Activated naive CD4-positive, alpha-beta T cell treated with anti-CD3 and anti-CD28 coated beads, Interleukin-2, amount 50 U/mL, for 24 hours (primary cell): ENCODE measurements around the gene ANKRD30A.
"Not testable (repeated sequence)": the region's sequence is repeated elsewhere in the genome, so short reads cannot be mapped to it uniquely, and the experiment has no call there.

Experiments
- H3K27ac Mint-ChIP-seq: one replicate; pipeline ENCODE4 v1.8.0; 2021; ENCODE audit warnings: mild to moderate bottlenecking, mixed read lengths
- H3K27me3 Mint-ChIP-seq: one replicate; pipeline ENCODE4 v1.8.0; 2021; ENCODE audit warnings: mixed read lengths
- H3K36me3 Mint-ChIP-seq: one replicate; pipeline ENCODE4 v1.8.0; 2021; ENCODE audit warnings: mixed read lengths
- H3K4me1 Mint-ChIP-seq: one replicate; pipeline ENCODE4 v1.8.0; 2021; ENCODE audit warnings: mixed read lengths
- H3K4me3 Mint-ChIP-seq: one replicate; pipeline ENCODE4 v1.8.0; 2021; ENCODE audit warnings: mild to moderate bottlenecking, mixed read lengths
- H3K9me3 Mint-ChIP-seq: one replicate; pipeline ENCODE4 v1.8.0; 2021; ENCODE audit warnings: mixed read lengths

ANKRD30A gene, protein sequence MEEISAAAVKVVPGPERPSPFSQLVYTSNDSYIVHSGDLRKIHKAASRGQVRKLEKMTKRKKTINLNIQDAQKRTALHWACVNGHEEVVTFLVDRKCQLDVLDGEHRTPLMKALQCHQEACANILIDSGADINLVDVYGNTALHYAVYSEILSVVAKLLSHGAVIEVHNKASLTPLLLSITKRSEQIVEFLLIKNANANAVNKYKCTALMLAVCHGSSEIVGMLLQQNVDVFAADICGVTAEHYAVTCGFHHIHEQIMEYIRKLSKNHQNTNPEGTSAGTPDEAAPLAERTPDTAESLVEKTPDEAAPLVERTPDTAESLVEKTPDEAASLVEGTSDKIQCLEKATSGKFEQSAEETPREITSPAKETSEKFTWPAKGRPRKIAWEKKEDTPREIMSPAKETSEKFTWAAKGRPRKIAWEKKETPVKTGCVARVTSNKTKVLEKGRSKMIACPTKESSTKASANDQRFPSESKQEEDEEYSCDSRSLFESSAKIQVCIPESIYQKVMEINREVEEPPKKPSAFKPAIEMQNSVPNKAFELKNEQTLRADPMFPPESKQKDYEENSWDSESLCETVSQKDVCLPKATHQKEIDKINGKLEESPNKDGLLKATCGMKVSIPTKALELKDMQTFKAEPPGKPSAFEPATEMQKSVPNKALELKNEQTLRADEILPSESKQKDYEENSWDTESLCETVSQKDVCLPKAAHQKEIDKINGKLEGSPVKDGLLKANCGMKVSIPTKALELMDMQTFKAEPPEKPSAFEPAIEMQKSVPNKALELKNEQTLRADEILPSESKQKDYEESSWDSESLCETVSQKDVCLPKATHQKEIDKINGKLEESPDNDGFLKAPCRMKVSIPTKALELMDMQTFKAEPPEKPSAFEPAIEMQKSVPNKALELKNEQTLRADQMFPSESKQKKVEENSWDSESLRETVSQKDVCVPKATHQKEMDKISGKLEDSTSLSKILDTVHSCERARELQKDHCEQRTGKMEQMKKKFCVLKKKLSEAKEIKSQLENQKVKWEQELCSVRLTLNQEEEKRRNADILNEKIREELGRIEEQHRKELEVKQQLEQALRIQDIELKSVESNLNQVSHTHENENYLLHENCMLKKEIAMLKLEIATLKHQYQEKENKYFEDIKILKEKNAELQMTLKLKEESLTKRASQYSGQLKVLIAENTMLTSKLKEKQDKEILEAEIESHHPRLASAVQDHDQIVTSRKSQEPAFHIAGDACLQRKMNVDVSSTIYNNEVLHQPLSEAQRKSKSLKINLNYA (N-terminal part only)

DNA sequence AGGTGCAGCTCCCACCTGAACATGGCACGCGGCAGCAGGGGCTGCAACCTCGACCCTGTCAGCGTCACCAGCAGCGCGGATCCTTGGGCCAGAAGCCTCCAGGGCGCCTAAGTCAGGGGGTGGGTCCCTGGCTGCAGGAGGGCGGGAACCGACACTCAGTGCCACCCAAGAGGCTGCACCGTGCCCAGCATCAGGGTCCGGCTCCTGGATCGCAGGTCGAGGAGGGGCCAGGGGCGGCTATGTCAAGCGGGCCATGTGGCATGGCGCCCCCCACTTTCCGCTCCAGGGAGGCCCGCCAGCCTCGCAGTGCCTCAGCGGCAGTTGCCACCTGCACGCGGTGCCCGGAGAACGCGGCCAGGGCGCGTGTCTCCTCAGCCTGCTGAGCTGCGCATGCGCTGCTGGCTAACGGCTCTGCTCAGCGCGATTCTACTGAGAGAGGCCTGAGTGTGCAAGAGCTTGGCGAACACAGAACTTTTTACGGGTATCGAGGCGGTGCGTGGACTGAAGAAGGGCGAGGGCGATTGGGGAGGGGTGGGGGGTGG lies at the start of gene ANKRD30A:
ANKRD30A (plus strand) TSS at position 408 of the 542 bp plus-strand sequence. CDS start 190 bp downstream, outside the sequence.
- Mint-ChIP-seq H3K9me3 (no peaks in the 10 kb centered on the region), H3K4me1 (no peaks in the 10 kb centered on the region), H3K27ac (no peak within 1 kb of the TSS), H3K27me3 (no peaks in the 10 kb centered on the region), H3K4me3 (no peak within 1 kb of the TSS), H3K36me3 (no peaks in the 10 kb centered on the region)

DNA sequence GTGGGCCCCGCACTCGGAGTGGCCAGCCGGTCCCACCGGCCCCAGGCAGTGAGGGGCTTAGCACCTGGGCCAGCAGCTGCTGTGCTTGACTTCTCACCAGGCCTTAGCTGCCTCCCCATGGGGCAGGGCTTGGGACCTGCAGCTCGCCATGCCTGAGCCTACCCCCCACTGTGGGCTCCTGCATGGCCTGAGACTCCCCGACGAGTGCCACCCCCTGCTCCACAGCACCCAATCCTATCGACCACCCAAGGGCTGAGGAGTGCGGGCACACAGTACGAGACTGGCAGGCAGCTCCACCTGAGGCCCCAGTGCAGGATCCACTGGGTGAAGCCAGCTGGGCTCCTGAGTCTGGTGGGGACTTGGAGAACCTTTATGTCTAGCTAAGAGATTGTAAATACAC lies 49.3 kb upstream of the ANKRD30A start:
- H3K4me3 Mint-ChIP-seq, H3K4me1 Mint-ChIP-seq, H3K9me3 Mint-ChIP-seq, H3K27me3 Mint-ChIP-seq, H3K36me3 Mint-ChIP-seq, H3K27ac Mint-ChIP-seq: not testable (repeated sequence)

DNA sequence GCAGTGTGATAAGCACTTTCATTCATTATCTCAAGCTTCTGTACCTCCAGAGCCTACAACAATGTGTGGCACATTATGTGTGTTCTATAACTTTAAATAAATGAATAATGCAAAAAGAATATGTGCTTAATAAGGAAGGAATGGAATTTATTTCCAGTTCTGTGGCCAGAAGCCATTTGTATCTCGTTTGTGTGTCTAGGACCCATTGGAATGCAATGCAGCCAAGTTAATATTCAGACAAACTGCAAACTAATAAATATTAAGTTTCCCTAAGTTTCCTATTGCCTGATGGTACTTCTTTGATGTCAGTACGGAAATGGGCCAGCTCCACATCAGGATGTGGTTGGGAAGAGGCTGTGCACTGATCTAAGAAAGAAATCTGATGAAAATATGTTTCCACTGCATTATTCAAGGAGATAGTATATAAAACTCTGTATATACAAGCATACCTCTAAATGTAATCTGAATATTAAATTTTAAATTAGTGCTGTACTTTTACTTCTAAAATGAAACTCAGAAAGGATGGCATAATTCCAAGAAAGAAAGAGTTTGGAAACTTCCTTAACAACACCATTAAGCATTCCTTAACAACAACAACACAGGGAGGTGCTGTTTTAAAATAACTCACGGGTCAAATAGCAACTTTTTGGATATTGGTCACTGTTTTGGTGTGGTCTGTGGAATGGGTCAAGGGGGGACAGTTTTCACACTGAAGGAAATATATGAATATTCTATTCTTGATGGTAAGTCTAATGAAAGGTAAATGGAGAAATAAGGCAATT lies 29.4 kb upstream of the ANKRD30A start:
- no peaks in the 10 kb centered on the region for H3K27me3 Mint-ChIP-seq
- no peak overlapping the region for H3K4me3 Mint-ChIP-seq
- no peaks in the 10 kb centered on the region for H3K4me1 Mint-ChIP-seq
- H3K9me3 Mint-ChIP-seq, result peaks cover under 1% of the 10 kb centered on the region
- no peak overlapping the region for H3K27ac Mint-ChIP-seq
- no peaks in the 10 kb centered on the region for H3K36me3 Mint-ChIP-seq

DNA sequence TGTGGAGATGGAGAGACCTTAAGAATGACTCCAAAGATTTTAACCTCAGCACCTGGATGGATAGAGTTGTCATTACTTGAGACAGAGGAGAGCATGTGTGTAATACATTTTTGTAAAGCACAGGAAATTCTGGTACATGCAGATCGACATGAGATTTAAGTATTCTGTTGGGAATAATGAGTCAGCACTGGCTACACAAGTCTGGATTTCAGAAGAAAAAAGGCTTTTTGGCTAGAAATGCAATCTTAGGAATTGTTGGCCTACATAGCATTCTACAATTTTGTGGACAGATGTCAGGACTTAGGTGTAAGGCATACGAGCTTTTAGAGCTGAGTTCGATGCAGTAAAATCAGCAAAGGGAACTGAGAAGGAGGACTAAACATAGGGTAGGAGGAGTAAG lies 24.1 kb upstream of the ANKRD30A start:
- H3K4me1 Mint-ChIP-seq, result no peaks in the 10 kb centered on the region
- H3K27ac Mint-ChIP-seq, result no peak overlapping the region
- no peaks in the 10 kb centered on the region for H3K36me3 Mint-ChIP-seq

DNA sequence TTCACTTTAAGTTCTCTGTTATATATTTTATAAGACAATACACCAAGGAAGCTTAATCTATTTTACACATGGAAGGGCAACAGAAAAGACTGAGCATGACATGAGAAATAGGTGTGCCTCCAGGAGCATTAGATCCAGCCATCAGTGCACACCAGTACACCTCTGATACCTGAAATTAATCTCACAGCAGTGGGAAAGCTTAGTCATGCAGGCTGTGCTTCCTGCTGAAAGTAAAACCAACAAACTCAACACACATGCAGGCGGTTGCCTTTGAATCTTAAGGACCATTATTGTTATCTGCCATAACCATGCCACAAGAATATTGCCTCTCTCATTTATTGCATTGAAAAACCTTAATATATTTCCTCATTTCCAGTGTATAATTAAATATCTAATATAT lies 16.4 kb upstream of the ANKRD30A start:
- Mint-ChIP-seq H3K9me3 (peaks cover 9% of the 10 kb centered on the region), H3K27me3 (no peaks in the 10 kb centered on the region), H3K4me3 (no peak overlapping the region), H3K4me1 (no peaks in the 10 kb centered on the region), H3K36me3 (no peaks in the 10 kb centered on the region), H3K27ac (no peak overlapping the region)

More for the DNA sequence above, 24.1 kb upstream of the ANKRD30A start:
- H3K9me3 Mint-ChIP-seq, result peaks cover 13% of the 10 kb centered on the region
- H3K4me3 Mint-ChIP-seq, result no peak overlapping the region
- no peaks in the 10 kb centered on the region for H3K27me3 Mint-ChIP-seq

DNA sequence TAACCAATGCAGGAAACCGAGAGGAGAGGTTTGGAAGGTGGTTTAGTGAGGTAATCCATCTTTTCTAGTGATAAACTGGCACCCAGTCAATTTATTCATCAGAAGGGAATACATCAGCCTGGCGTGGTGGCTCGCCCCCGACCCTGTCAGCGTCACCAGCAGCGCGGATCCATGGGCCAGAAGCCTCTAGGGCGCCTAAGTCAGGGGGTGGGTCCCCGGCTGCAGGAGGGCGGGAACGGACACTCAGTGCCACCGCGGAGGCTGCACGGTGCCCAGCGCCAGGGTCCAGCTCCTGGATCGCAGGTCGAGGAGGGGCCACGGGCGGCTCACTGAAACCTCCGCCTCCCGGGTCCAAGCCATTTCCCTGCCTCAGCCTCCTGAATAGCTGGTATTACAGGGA lies 866 bp upstream of the ANKRD30A start:
- Mint-ChIP-seq H3K36me3 (no peaks in the 10 kb centered on the region), H3K9me3 (no peaks in the 10 kb centered on the region), H3K4me1 (no peaks in the 10 kb centered on the region), H3K27ac (no peak overlapping the region), H3K4me3 (no peak overlapping the region), H3K27me3 (no peaks in the 10 kb centered on the region)

DNA sequence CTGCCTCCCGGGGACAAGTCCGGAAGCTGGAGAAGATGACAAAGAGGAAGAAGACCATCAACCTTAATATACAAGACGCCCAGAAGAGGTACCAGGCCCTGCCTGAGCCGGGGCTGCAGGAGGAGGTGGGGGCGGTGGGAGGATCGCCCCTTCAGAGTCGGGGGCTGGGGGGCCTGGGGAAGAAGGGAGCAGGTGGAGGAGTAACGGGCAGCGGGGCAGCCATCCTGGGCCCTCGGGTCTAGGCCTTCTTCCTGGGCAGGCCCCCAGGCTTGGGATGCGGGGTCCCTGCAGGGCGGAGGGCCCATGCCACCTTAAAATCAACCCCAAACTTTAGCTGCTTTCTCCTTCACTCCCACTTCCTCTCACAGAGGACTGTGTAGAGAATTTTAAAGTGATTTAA lies 523 bp downstream of the ANKRD30A start:
- no peak overlapping the region for H3K27ac Mint-ChIP-seq
- no peaks in the 10 kb centered on the region for H3K27me3 Mint-ChIP-seq
- no peak overlapping the region for H3K4me3 Mint-ChIP-seq
- H3K36me3 Mint-ChIP-seq, result no peaks in the 10 kb centered on the region
- H3K9me3 Mint-ChIP-seq, result no peaks in the 10 kb centered on the region
- H3K4me1 Mint-ChIP-seq, result no peaks in the 10 kb centered on the region

DNA sequence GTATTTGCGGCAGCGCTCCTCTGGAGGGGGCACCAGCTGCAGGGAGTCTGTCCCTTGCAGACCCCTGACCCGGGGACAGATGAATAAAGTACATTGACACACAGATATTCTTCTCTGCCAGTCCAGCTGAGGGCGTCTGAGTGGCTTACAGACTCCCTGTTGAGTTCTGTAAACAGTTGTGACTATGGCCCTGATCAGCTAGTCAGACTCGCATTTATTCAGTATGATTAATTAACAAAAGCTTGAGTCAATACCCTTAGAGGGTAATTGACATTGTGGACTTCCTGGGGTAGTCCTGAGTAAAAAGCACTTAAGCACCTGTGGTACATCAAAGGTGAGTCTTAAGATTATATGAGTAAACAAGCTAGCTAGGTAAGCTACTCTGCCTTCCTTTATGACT lies 21.0 kb downstream of the ANKRD30A start:
- H3K27me3 Mint-ChIP-seq, result no peaks in the 10 kb centered on the region

DNA sequence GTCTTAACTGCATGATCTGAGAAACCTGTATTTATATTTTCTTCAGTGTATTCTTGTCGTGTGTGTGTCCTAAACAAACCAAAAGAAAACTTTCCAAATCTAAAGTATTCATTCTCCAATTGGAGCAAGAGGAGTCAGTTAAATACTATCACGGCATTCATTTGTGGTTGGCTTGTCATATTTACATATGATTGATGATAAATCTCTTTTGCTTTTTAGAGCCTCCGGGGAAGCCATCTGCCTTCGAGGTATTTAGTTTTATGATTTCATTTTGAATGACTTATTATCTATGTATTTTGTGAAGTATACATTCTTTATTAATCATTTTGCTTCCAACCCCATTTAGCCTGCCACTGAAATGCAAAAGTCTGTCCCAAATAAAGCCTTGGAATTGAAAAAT lies 37.0 kb downstream of the ANKRD30A start:
- H3K27ac Mint-ChIP-seq, H3K36me3 Mint-ChIP-seq, H3K27me3 Mint-ChIP-seq, H3K4me3 Mint-ChIP-seq, H3K9me3 Mint-ChIP-seq, H3K4me1 Mint-ChIP-seq: not testable (repeated sequence)

More for the DNA sequence above, 21.0 kb downstream of the ANKRD30A start:
- Mint-ChIP-seq H3K4me1 (no peaks in the 10 kb centered on the region), H3K4me3 (no peak overlapping the region), H3K36me3 (no peaks in the 10 kb centered on the region), H3K27ac (no peak overlapping the region), H3K9me3 (peaks cover 11% of the 10 kb centered on the region)

DNA sequence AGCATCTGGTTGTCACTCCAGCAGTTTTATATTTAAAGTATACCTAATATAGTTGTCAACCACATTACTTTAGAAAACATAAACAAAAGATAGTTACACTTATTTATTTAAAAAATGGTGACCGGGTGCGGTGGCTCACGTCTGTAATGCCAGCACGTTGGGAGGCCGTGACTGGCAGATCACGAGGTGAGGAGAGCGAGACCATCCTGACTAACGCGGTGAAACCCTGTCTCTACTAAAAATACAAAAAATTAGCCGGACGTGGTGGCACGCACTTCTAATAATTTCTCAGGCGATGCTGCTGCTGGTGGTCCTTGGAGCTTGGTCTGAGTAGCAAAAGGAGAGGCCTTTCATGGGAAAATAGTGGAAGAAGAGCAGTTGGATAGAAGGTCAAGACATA lies 46.5 kb downstream of the ANKRD30A start:
- H3K27me3 Mint-ChIP-seq, H3K4me3 Mint-ChIP-seq, H3K36me3 Mint-ChIP-seq, H3K9me3 Mint-ChIP-seq, H3K27ac Mint-ChIP-seq, H3K4me1 Mint-ChIP-seq: not testable (repeated sequence)

DNA sequence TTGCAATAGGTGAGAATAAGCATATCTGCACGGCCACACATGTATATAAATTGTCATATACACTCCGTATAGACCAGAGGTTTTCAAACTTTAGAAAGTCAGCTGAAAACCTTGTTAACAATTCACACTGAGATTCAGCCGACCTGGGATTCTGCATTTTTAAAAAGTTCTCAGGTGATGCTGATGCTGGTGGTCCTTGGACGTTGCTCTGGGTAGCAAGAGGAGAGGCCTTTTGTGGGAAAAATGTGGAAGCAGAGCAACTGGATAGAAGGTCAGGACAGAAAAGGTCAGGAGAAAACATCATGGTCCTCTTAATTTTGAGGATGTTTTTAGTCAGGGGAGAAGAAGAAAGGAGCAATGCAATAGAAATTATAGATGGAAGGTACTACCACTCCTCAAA lies 52.9 kb downstream of the ANKRD30A start:
- H3K4me3 Mint-ChIP-seq, result not testable (repeated sequence)

DNA sequence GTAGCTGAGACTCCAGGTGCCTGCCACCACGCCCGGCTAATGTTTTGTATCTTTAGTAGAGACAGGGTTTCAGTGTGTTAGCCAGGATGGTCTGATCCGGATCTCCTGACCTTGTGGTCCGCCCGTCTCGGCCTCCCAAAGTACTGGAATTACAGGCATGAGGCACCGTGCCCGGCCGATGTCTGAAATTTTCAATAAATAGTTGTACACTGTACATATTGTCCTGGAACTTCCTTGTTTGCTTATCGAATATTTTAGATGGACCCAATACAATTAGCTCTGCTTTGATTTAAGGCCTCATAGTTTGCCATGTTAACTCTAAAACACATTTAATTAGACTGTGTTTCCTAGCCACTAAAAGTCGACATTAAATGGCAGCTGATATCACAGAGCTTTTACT lies 57.3 kb downstream of the ANKRD30A start:
- H3K36me3 Mint-ChIP-seq, H3K27ac Mint-ChIP-seq, H3K9me3 Mint-ChIP-seq, H3K27me3 Mint-ChIP-seq, H3K4me3 Mint-ChIP-seq, H3K4me1 Mint-ChIP-seq: not testable (repeated sequence)

More for the DNA sequence above, 52.9 kb downstream of the ANKRD30A start:
- H3K4me1 Mint-ChIP-seq, H3K27ac Mint-ChIP-seq, H3K27me3 Mint-ChIP-seq, H3K9me3 Mint-ChIP-seq, H3K36me3 Mint-ChIP-seq: not testable (repeated sequence)

DNA sequence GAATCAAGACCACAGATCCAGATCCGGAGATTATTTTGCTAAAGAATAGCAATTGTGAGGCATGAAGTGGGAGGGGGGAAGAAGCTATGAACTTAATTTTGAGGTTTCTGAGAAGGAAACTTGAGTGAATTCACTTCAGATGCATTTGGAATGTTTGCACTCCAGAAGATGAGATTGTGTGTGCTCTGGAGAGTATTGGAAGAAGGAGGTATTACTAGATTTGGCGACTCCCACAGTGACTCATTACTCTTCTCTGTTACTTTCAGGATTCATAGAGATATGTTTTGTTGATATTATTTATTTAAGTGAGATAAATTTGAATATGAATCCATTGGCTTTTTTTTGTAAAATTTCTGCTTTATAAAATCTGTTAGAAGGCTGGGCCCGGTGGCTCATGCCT lies 80.7 kb downstream of the ANKRD30A start:
- H3K4me1 Mint-ChIP-seq, result no peaks in the 10 kb centered on the region
- no peak overlapping the region for H3K4me3 Mint-ChIP-seq
- H3K27ac Mint-ChIP-seq, result no peak overlapping the region
- no peaks in the 10 kb centered on the region for H3K36me3 Mint-ChIP-seq
- H3K27me3 Mint-ChIP-seq, result no peaks in the 10 kb centered on the region
- H3K9me3 Mint-ChIP-seq, result peaks cover 22% of the 10 kb centered on the region

DNA sequence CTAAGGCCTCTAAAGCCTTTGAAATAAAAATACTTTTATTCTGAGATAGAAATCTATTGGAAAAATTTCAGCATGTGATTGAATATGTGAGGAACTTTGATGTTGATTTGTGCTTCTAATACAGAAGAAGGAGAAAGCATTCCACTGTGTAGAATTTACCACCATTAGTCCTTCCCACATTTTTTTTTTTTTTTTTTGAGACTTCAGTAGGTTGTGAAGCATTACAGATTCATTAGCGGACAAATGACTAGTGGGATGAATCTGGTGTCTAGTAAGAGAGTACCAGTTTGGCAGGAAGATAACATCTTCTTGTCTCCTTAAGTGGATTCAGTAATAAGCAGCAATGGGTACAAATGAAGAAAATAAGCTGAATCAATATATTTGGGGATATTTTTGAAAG lies 95.5 kb downstream of the ANKRD30A start:
- Mint-ChIP-seq H3K27ac (no peak overlapping the region), H3K4me1 (no peaks in the 10 kb centered on the region), H3K36me3 (no peaks in the 10 kb centered on the region), H3K27me3 (no peaks in the 10 kb centered on the region), H3K9me3 (peaks cover 10% of the 10 kb centered on the region), H3K4me3 (no peak overlapping the region)

DNA sequence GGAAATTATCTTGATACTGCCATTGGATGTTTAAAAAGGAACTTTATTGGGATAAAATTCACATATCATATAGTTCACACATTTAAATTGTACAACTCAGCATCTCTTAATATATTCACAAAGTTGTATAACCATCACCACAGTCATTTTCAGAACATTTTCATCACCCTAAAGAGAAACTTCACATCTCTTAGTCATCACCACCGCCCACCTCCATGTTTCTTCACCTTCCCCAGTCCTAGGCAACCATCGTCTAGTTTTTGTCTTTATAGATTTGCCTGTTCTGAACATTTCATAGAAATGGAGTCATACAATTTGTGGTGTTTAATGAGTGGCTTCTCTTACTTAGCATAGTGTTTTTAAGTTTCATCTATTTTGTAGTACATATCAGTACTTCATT lies 96.6 kb downstream of the ANKRD30A start:
- no peaks in the 10 kb centered on the region for H3K27me3 Mint-ChIP-seq
- H3K27ac Mint-ChIP-seq, result no peak overlapping the region
- no peaks in the 10 kb centered on the region for H3K36me3 Mint-ChIP-seq
- peaks cover 10% of the 10 kb centered on the region for H3K9me3 Mint-ChIP-seq
- no peak overlapping the region for H3K4me3 Mint-ChIP-seq
- no peaks in the 10 kb centered on the region for H3K4me1 Mint-ChIP-seq
